GM12892 (cell line): ENCODE results near the gene EVA1C.
"Not testable (repeated sequence)": the region's sequence is repeated elsewhere in the genome, so short reads cannot be mapped to it uniquely, and the experiment has no call there.

Source experiments
- DNase-seq: peaks from one replicate; pipeline ENCODE4 v3.0.0; 2011; ENCODE audit not compliant: insufficient read length
- FAIRE-seq: peaks from 2 replicates; lab custom pipeline; 2011; peaks lifted over from hg19 to GRCh38; lab: Jason Lieb, UNC
- POLR2A ChIP-seq: IDR thresholded peaks from 2 replicates; pipeline ENCODE4 v1.6.1; 2011; ENCODE audit warnings: low read depth, low read length, control low read depth
- POLR2AphosphoS5 ChIP-seq: IDR thresholded peaks from 2 replicates; pipeline ENCODE4 v1.6.1; 2011; ENCODE audit warnings: low read depth, low read length, control low read depth
- TAF1 ChIP-seq: IDR thresholded peaks from 2 replicates; pipeline ENCODE4 v1.6.1; 2011; ENCODE audit warnings: low read depth, mild to moderate bottlenecking, control low read depth, low read length, borderline replicate concordance

EVA1C gene

GRCh38 chr21:32456497-32456918 is 44.0 kb downstream of the EVA1C start:
- TF ChIP-seq POLR2A (no peak), POLR2AphosphoS5 (no peak), TAF1 (no peak)
- no peak for DNase-seq
- no peak for FAIRE-seq

- no peak for DNase-seq
Measured at GRCh38 chr21:32457360-32457840, 44.9 kb downstream of the EVA1C start.

GRCh38 chr21:32457962-32458361 is 45.5 kb downstream of the EVA1C start:
- DNase-seq (no peak), FAIRE-seq (no peak)
- no peak for TF ChIP-seq TAF1
- no peak for TF ChIP-seq POLR2AphosphoS5
- no peak for TF ChIP-seq POLR2A

More at GRCh38 chr21:32457360-32457840, 44.9 kb downstream of the EVA1C start:
- no peak for TF ChIP-seq TAF1
- no peak for TF ChIP-seq POLR2A
- TF ChIP-seq POLR2AphosphoS5 = no peak
- no peak for FAIRE-seq

- no peak for TF ChIP-seq POLR2AphosphoS5
- TF ChIP-seq TAF1 = no peak
- TF ChIP-seq POLR2A = no peak
- no peak for DNase-seq
- FAIRE-seq = no peak
Measured at GRCh38 chr21:32459972-32460371, 47.5 kb downstream of the EVA1C start.

GRCh38 chr21:32461503-32461902 is 49.0 kb downstream of the EVA1C start:
- TF ChIP-seq TAF1 (no peak), POLR2A (no peak), POLR2AphosphoS5 (no peak)
- FAIRE-seq (no peak), DNase-seq (no peak)

- not testable (repeated sequence) for DNase-seq, FAIRE-seq
Measured at GRCh38 chr21:32462564-32462963, 50.1 kb downstream of the EVA1C start.

GRCh38 chr21:32463367-32463766 is 50.9 kb downstream of the EVA1C start:
- FAIRE-seq (no peak), DNase-seq (no peak)
- TF ChIP-seq TAF1 (no peak), POLR2AphosphoS5 (no peak), POLR2A (no peak)

GRCh38 chr21:32463889-32464300 is 51.4 kb downstream of the EVA1C start:
- DNase-seq = no peak
- no peak for FAIRE-seq
- TF ChIP-seq POLR2AphosphoS5 (no peak), TAF1 (no peak), POLR2A (no peak)

GRCh38 chr21:32467291-32467690 is 54.8 kb downstream of the EVA1C start:
- FAIRE-seq (no peak), DNase-seq (no peak)
- no peak for TF ChIP-seq POLR2AphosphoS5
- TF ChIP-seq POLR2A = no peak
- TF ChIP-seq TAF1 = no peak

- no peak for DNase-seq
- TF ChIP-seq POLR2AphosphoS5 (no peak), POLR2A (no peak), TAF1 (no peak)
- no peak for FAIRE-seq
Measured at GRCh38 chr21:32468681-32469111, 56.2 kb downstream of the EVA1C start.

- FAIRE-seq (no peak), DNase-seq (no peak)
- TF ChIP-seq POLR2A = no peak
- TF ChIP-seq TAF1 = no peak
- no peak for TF ChIP-seq POLR2AphosphoS5
Measured at GRCh38 chr21:32469628-32470027, 57.1 kb downstream of the EVA1C start.

- FAIRE-seq (no peak), DNase-seq (no peak)
- no peak for TF ChIP-seq POLR2AphosphoS5
- TF ChIP-seq POLR2A = no peak
- TF ChIP-seq TAF1 = no peak
Measured at GRCh38 chr21:32470206-32470605, 57.7 kb downstream of the EVA1C start.

- DNase-seq (no peak), FAIRE-seq (no peak)
- TF ChIP-seq POLR2A (no peak), POLR2AphosphoS5 (no peak), TAF1 (no peak)
Measured at GRCh38 chr21:32472890-32473765, 60.6 kb downstream of the EVA1C start.
